K562 (cell line): ENCODE results near the gene KCNJ2. TPM values are rescaled to one million over a fixed set of nuclear protein-coding genes. Genes with fewer than 3 reads are reported as not detected.

ENCODE experiments used
- CXXC5 ChIP-seq: fragments of 250-450 bp; sonication (Bioruptor Pico); IDR thresholded peaks from 2 replicates; pipeline ENCODE4 v1.8.0; 2022; ENCODE audit warnings: inconsistent platforms, mild to moderate bottlenecking, moderate library complexity
- ELF2 ChIP-seq: fragments of 250-450 bp; sonication (Bioruptor Pico); IDR thresholded peaks from 2 replicates; pipeline ENCODE4 v1.5.0; 2021; ENCODE audit warnings: mild to moderate bottlenecking
- GTF2F1 ChIP-seq: IDR thresholded peaks from 2 replicates; pipeline ENCODE4 v1.6.1; 2011; ENCODE audit warnings: low read depth, low read length, improper control_type of control experiment
- HDAC3 ChIP-seq: fragments of 450-650 bp; IDR thresholded peaks from 2 replicates; pipeline ENCODE4 v1.6.1; 2018; ENCODE audit warnings: borderline replicate concordance, mild to moderate bottlenecking, moderate library complexity; ENCODE audit not compliant: partially characterized antibody
- HNRNPL ChIP-seq: fragments of 200-400 bp; formaldehyde crosslinking; IDR thresholded peaks from 2 replicates; pipeline ENCODE4 v1.6.1; 2017; ENCODE audit warnings: low read depth, mild to moderate bottlenecking, low read length
- KDM1A ChIP-seq, 2 experiments: fragments of 450-650 bp; IDR thresholded peaks; 2 replicates each; pipeline ENCODE4 v1.6.1; 2016; ENCODE audit warnings: mild to moderate bottlenecking in 2 of 2
- MAFF ChIP-seq: IDR thresholded peaks from 2 replicates; pipeline ENCODE4 v1.6.1; 2012; ENCODE audit warnings: low read length, improper control_type of control experiment
- MCM3 ChIP-seq: fragments of 450-650 bp; IDR thresholded peaks from 2 replicates; pipeline ENCODE4 v1.6.1; 2016
- MECOM ChIP-seq: fragments of 250-450 bp; sonication (Bioruptor Pico); IDR thresholded peaks from 2 replicates; pipeline ENCODE4 v1.8.0; 2022; ENCODE audit warnings: inconsistent platforms
- MIER1 ChIP-seq: fragments of 450-650 bp; IDR thresholded peaks from 2 replicates; pipeline ENCODE4 v1.6.1; 2016; ENCODE audit warnings: antibody characterized with exemption, mild to moderate bottlenecking, low read depth
- POLR2AphosphoS5 ChIP-seq: IDR thresholded peaks from 2 replicates; pipeline ENCODE4 v1.6.1; 2011; ENCODE audit warnings: mild to moderate bottlenecking, low read depth, low read length, moderate library complexity; ENCODE audit not compliant: control insufficient read depth, insufficient read depth
- POLR2H ChIP-seq: IDR thresholded peaks from 2 replicates; pipeline ENCODE4 v1.6.1; 2016; ENCODE audit warnings: missing genetic modification characterization, low read depth, mild to moderate bottlenecking, control low read depth, missing compliant biosample characterization, moderate library complexity
- RB1 ChIP-seq: fragments of 450-650 bp; IDR thresholded peaks from 2 replicates; pipeline ENCODE4 v1.6.1; 2017; ENCODE audit warnings: low read depth, mild to moderate bottlenecking
- TAL1 ChIP-seq: fragments of 450-650 bp; IDR thresholded peaks from 2 replicates; pipeline ENCODE4 v1.6.1; 2016; ENCODE audit warnings: mild to moderate bottlenecking
- ZBTB17 ChIP-seq: fragments of 450-650 bp; formaldehyde crosslinking; IDR thresholded peaks from 2 replicates; pipeline ENCODE4 v1.4.0; 2020; ENCODE audit warnings: mild to moderate bottlenecking
- ZFP30 ChIP-seq: fragments of 250-450 bp; sonication (Bioruptor Pico); IDR thresholded peaks from 2 replicates; pipeline ENCODE4 v1.8.0; 2022; ENCODE audit warnings: moderate library complexity, mild to moderate bottlenecking, inconsistent platforms, borderline replicate concordance
- ZNF197 ChIP-seq: fragments of 200-800 bp; sonication (Bioruptor generic); IDR thresholded peaks from 2 replicates; pipeline ENCODE4 v1.6.1; 2016; ENCODE audit warnings: low read depth, missing genetic modification characterization, missing compliant biosample characterization
- ZNF23 ChIP-seq: fragments of 250-450 bp; sonication (Bioruptor Pico); IDR thresholded peaks from 2 replicates; pipeline ENCODE4 v1.4.0; 2020; ENCODE audit warnings: mild to moderate bottlenecking
- polyA plus RNA-seq, 8 experiments: library from polyadenylated mRNA; depleted of rRNA in 4 of 8; stranded (reverse) in 5 of 8; unstranded in 3 of 8; fragments of >200 nt; fragmentation: Nextera tagmentation in 2 of 8; fragmentation: Illumina TruSeq in 1 of 8; extraction: Ambion mirVana in 2 of 8; extraction: Trizol in 1 of 8; gene quantifications; 2 replicates each; pipeline versions ENCODE4 v1.2.1 to v1.2.3, GENCODE V29; 2011 to 2014; ENCODE audit warnings: inconsistent platforms in 1 of 8, missing spikeins in 1 of 8
- total RNA-seq, 7 experiments: library from RNA; depleted of rRNA in 6 of 7; stranded (reverse); fragments of >200 nt in 6 of 7; fragmentation: Illumina TruSeq in 2 of 7; extraction: Trizol in 2 of 7; gene quantifications; 2 replicates each; pipeline versions ENCODE4 v1.2.1 to v1.2.3, GENCODE V29; 2011 to 2021; ENCODE audit warnings: low replicate concordance in 1 of 7
- TF ChIP-seq, protein P1 (sequence below): fragments of 250-450 bp; sonication (Bioruptor Pico); IDR thresholded peaks from 2 replicates; pipeline ENCODE4 v1.8.0; 2022; ENCODE audit warnings: moderate library complexity, mild to moderate bottlenecking, inconsistent platforms
- TF ChIP-seq, protein P2 (sequence below): fragments of 450-650 bp; formaldehyde crosslinking; IDR thresholded peaks from 2 replicates; pipeline ENCODE4 v1.4.0; 2020; ENCODE audit warnings: mild to moderate bottlenecking, moderate library complexity
- TF ChIP-seq, protein P3 (sequence below): fragments of 250-450 bp; sonication (Bioruptor Pico); IDR thresholded peaks from 2 replicates; pipeline ENCODE4 v1.5.0; 2021
- TF ChIP-seq, protein P4 (sequence below): fragments of 250-450 bp; sonication (Bioruptor Pico); IDR thresholded peaks from 2 replicates; pipeline ENCODE4 v1.8.0; 2021; ENCODE audit warnings: moderate library complexity, mild to moderate bottlenecking, inconsistent platforms
- TF ChIP-seq, protein P5 (sequence below): fragments of 450-650 bp; IDR thresholded peaks from 2 replicates; pipeline ENCODE4 v1.6.1; 2017; ENCODE audit warnings: antibody characterized with exemption

Gene KCNJ2
- total and polyA plus RNA-seq, 9 of the 15 experiments (the other 6 are each of a cell fraction or from before 2014, with no cell fraction given) = not detected

DNA sequence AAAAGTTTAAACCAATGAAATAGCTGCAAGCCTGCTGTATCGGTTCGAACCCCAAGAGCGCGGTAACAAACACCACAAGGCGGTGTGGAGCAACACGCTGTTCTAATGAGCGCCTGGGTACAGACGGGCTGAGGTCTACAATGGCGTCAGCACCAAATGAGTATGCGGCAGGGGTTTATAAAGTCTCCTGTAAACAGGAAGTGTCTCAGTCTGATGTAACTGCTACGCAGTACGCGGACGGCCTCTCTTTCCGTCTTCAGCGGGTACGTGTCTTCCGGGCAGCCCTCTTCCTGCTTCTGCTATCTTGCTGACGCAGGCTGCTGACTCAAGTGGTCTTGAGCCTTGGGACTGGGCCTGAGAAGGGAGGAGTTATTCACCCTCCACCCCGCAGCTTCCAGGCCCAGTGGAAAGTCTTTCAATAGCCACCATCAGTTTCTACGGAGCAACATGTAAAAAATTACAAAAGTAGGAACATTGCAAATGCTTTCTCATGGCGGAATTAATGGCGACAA is 40.5 kb upstream of the KCNJ2 start (continued):
- TF ChIP-seq, protein P1, sequence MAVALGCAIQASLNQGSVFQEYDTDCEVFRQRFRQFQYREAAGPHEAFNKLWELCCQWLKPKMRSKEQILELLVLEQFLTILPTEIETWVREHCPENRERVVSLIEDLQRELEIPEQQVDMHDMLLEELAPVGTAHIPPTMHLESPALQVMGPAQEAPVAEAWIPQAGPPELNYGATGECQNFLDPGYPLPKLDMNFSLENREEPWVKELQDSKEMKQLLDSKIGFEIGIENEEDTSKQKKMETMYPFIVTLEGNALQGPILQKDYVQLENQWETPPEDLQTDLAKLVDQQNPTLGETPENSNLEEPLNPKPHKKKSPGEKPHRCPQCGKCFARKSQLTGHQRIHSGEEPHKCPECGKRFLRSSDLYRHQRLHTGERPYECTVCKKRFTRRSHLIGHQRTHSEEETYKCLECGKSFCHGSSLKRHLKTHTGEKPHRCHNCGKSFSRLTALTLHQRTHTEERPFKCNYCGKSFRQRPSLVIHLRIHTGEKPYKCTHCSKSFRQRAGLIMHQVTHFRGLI (CRISPR knock-in tag) = no peak
- no peak for TF ChIP-seq TAL1
- no peak for TF ChIP-seq ZNF23 (CRISPR knock-in tag)
- no peak for TF ChIP-seq MCM3
- TF ChIP-seq, protein P2, sequence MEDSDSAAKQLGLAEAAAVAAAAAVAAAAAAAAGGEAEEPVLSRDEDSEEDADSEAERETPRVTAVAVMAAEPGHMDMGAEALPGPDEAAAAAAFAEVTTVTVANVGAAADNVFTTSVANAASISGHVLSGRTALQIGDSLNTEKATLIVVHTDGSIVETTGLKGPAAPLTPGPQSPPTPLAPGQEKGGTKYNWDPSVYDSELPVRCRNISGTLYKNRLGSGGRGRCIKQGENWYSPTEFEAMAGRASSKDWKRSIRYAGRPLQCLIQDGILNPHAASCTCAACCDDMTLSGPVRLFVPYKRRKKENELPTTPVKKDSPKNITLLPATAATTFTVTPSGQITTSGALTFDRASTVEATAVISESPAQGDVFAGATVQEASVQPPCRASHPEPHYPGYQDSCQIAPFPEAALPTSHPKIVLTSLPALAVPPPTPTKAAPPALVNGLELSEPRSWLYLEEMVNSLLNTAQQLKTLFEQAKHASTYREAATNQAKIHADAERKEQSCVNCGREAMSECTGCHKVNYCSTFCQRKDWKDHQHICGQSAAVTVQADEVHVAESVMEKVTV (CRISPR knock-in tag) = 0 out of 2 replicates have a peak, but pooled peaks have one; percentile 36
- no peak for TF ChIP-seq HNRNPL
- peak; percentile 97 for TF ChIP-seq POLR2H (tag)
- 0 out of 2 replicates have a peak, but pooled peaks have one; percentile 5 for TF ChIP-seq MAFF
- no peak for TF ChIP-seq MIER1
- TF ChIP-seq GTF2F1 = no peak
- TF ChIP-seq MECOM (CRISPR knock-in tag) = no peak
- TF ChIP-seq RB1 = no peak
- TF ChIP-seq HDAC3 = no peak
- no peak for TF ChIP-seq ZFP30 (CRISPR knock-in tag)
- TF ChIP-seq, protein P3, sequence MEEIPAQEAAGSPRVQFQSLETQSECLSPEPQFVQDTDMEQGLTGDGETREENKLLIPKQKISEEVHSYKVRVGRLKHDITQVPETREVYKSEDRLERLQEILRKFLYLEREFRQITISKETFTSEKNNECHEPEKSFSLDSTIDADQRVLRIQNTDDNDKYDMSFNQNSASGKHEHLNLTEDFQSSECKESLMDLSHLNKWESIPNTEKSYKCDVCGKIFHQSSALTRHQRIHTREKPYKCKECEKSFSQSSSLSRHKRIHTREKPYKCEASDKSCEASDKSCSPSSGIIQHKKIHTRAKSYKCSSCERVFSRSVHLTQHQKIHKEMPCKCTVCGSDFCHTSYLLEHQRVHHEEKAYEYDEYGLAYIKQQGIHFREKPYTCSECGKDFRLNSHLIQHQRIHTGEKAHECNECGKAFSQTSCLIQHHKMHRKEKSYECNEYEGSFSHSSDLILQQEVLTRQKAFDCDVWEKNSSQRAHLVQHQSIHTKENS (CRISPR knock-in tag) = no peak
- no peak for TF ChIP-seq KDM1A (IDR thresholded peaks at IDR 0.05)
- no peak for TF ChIP-seq ZBTB17 (CRISPR knock-in tag)
- peak; percentile 80 for TF ChIP-seq ELF2 (CRISPR knock-in tag)
- TF ChIP-seq ZNF197 = no peak
- peak; percentile 90 for TF ChIP-seq CXXC5 (CRISPR knock-in tag)
- TF ChIP-seq, protein P4, sequence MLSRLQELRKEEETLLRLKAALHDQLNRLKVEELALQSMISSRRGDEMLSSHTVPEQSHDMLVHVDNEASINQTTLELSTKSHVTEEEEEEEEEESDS (CRISPR knock-in tag) = no peak
- peak; percentile 98 for TF ChIP-seq POLR2AphosphoS5
- TF ChIP-seq, protein P5, sequence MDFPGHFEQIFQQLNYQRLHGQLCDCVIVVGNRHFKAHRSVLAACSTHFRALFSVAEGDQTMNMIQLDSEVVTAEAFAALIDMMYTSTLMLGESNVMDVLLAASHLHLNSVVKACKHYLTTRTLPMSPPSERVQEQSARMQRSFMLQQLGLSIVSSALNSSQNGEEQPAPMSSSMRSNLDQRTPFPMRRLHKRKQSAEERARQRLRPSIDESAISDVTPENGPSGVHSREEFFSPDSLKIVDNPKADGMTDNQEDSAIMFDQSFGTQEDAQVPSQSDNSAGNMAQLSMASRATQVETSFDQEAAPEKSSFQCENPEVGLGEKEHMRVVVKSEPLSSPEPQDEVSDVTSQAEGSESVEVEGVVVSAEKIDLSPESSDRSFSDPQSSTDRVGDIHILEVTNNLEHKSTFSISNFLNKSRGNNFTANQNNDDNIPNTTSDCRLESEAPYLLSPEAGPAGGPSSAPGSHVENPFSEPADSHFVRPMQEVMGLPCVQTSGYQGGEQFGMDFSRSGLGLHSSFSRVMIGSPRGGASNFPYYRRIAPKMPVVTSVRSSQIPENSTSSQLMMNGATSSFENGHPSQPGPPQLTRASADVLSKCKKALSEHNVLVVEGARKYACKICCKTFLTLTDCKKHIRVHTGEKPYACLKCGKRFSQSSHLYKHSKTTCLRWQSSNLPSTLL = no peak
